OCI-LY3 (cell line): ENCODE results near the gene GALNT18.

Source experiments
- CTCF ChIP-seq: fragments of 200-600, 300-600 bp; sonication (generic); IDR thresholded peaks from 2 replicates; pipeline ENCODE4 v1.5.1; 2014; ENCODE audit warnings: antibody characterized with exemption, low read length, low read depth
- EZH2phosphoT487 ChIP-seq: fragments of 200-600 bp; shearing (Covaris generic); IDR thresholded peaks from 2 replicates; pipeline ENCODE4 v1.6.1; 2018; ENCODE audit warnings: antibody characterized with exemption, mixed run types, low read depth

GRCh38 chr11:11302565-11302964, 319.2 kb downstream of the GALNT18 start:
- TF ChIP-seq CTCF (no peak), EZH2phosphoT487 (no peak)
